HUES48 (cell line): ENCODE measurements around the gene BCAS1.
"Not testable (repeated sequence)": the region's sequence is repeated elsewhere in the genome, so short reads cannot be mapped to it uniquely, and the experiment has no call there.

Experiments
- H3K27ac ChIP-seq: one replicate; pipeline ENCODE4 v1.7.0; 2013; ENCODE audit warnings: low read depth, low read length, inconsistent platforms
- H3K27me3 ChIP-seq: 2 replicates; pipeline ENCODE4 v1.6.1; 2013; ENCODE audit warnings: mild to moderate bottlenecking, low read length; ENCODE audit not compliant: control insufficient read depth, insufficient read depth
- H3K36me3 ChIP-seq: 2 replicates; pipeline ENCODE4 v1.6.1; 2013; ENCODE audit warnings: low read length; ENCODE audit not compliant: control insufficient read depth, insufficient read depth
- H3K4me1 ChIP-seq: 2 replicates; pipeline ENCODE4 v1.6.1; 2013; ENCODE audit warnings: mild to moderate bottlenecking, low read length; ENCODE audit not compliant: control insufficient read depth, insufficient read depth
- H3K4me3 ChIP-seq: 2 replicates; pipeline ENCODE4 v1.5.1; 2013; ENCODE audit warnings: mild to moderate bottlenecking, low read depth, low read length
- H3K9ac ChIP-seq: 2 replicates; pipeline ENCODE4 v1.6.1; 2013; ENCODE audit warnings: mild to moderate bottlenecking, low read depth, low read length, moderate library complexity
- H3K9me3 ChIP-seq: 2 replicates; pipeline ENCODE4 v1.6.1; 2013; ENCODE audit warnings: low read length; ENCODE audit not compliant: control insufficient read depth, insufficient read depth

The BCAS1 gene

GRCh38 chr20:54017846-54018245, 52.5 kb downstream of the BCAS1 start:
- H3K4me1 ChIP-seq: no peaks in the 10 kb centered on the region
- no peak overlapping the region for H3K27ac ChIP-seq
- no peaks in the 10 kb centered on the region for H3K36me3 ChIP-seq
- no peak overlapping the region for H3K4me3 ChIP-seq
- no peaks in the 10 kb centered on the region for H3K9me3 ChIP-seq
- H3K9ac ChIP-seq: no peak overlapping the region
- H3K27me3 ChIP-seq: no peaks in the 10 kb centered on the region

DNA sequence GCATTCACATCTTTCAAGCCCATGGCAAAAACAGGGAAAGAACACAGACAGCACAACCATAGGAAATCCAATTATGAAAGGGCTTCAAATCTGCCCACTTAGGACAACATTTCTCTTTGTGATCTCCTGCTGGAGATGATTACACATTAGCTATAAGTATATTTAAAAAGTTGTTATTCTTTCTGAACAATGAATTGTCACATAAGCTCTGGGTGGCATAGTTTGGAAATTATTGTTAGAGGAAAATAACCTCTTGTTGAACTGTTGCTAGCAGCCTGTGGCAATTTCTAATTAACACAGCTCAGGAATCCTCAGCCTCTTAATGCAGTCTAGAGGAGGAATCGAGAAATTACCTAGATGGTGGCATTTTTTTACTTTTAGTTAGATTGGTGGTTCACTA, 54.9 kb downstream of the BCAS1 start:
- no peak overlapping the region for H3K9ac ChIP-seq
- H3K27ac ChIP-seq: no peak overlapping the region
- no peaks in the 10 kb centered on the region for H3K9me3 ChIP-seq
- H3K4me1 ChIP-seq: no peaks in the 10 kb centered on the region
- no peaks in the 10 kb centered on the region for H3K36me3 ChIP-seq
- H3K4me3 ChIP-seq: no peak overlapping the region
- H3K27me3 ChIP-seq: no peaks in the 10 kb centered on the region

- no peaks in the 10 kb centered on the region for H3K4me1 ChIP-seq
- no peak overlapping the region for H3K4me3 ChIP-seq
- no peak overlapping the region for H3K27ac ChIP-seq
- H3K27me3 ChIP-seq: no peaks in the 10 kb centered on the region
- no peaks in the 10 kb centered on the region for H3K9me3 ChIP-seq
- no peaks in the 10 kb centered on the region for H3K36me3 ChIP-seq
- no peak overlapping the region for H3K9ac ChIP-seq
These were observed 56.0 kb downstream of the BCAS1 start for GRCh38 chr20:54014293-54014926.

DNA sequence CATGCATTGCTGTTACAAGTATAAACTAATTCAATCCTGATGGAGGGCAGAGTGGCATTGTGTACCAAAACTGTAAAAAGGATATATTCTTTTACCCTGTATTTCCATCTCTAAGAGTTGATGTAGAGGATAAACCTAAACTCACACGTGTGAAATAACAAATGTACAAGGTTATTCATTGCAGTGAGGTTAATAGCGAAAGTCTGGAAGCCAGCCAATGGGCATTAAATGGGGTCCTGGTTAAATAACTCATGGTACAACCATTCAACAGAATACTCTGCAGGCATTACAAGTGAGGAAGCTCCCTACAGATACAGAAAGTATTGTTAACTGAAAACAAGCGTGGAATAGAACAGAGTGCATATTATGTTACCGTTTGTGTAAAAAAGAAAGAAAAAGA, 56.9 kb downstream of the BCAS1 start:
- H3K4me1 ChIP-seq: no peaks in the 10 kb centered on the region
- no peak overlapping the region for H3K27ac ChIP-seq
- no peaks in the 10 kb centered on the region for H3K36me3 ChIP-seq
- H3K4me3 ChIP-seq: no peak overlapping the region
- H3K9me3 ChIP-seq: no peaks in the 10 kb centered on the region
- H3K9ac ChIP-seq: no peak overlapping the region
- no peaks in the 10 kb centered on the region for H3K27me3 ChIP-seq

DNA sequence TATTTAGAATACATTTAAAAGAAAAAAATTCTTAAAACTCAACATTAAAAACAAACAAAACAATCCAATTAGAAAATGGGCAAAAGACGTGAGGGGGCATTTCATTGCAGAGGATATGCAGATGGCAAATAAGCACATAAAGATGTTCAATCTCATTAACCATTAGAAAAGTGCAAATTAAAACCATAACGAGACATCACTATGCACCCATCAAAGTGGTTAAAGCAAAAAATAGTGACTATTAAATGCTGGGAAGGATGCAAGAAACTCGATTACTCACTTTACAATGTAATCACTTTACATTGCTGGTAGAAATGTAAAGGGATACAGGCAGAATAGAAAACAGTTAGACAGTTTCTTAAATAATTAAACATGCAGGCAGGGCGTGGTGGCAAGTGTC, 59.0 kb downstream of the BCAS1 start:
- H3K9me3 ChIP-seq: no peaks in the 10 kb centered on the region
- no peaks in the 10 kb centered on the region for H3K36me3 ChIP-seq
- H3K9ac ChIP-seq: no peak overlapping the region
- H3K4me3 ChIP-seq: no peak overlapping the region
- H3K27ac ChIP-seq: no peak overlapping the region
- H3K27me3 ChIP-seq: no peaks in the 10 kb centered on the region
- H3K4me1 ChIP-seq: no peaks in the 10 kb centered on the region

DNA sequence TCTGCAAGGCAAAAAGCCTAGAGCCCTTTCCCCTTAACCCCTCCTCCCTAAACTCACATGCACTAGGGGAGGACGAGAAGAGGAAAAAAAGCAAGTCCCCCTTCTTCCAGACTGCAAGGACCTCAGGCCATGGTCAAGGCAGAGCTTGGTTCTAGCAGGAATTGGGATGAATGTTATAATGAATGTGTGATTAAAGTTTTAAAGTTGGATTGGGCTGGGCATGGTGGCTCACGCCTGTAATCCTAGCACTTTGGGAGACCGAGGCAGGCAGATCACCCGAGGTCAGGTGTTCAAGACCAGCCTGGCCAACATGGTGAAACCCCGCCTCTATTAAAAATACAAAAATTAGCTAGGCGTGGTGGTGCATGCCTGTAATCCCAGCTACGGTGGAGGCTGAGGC, 64.2 kb downstream of the BCAS1 start:
- H3K4me1 ChIP-seq, H3K36me3 ChIP-seq, H3K27me3 ChIP-seq, H3K9ac ChIP-seq, H3K27ac ChIP-seq, H3K9me3 ChIP-seq, H3K4me3 ChIP-seq: not testable (repeated sequence)

DNA sequence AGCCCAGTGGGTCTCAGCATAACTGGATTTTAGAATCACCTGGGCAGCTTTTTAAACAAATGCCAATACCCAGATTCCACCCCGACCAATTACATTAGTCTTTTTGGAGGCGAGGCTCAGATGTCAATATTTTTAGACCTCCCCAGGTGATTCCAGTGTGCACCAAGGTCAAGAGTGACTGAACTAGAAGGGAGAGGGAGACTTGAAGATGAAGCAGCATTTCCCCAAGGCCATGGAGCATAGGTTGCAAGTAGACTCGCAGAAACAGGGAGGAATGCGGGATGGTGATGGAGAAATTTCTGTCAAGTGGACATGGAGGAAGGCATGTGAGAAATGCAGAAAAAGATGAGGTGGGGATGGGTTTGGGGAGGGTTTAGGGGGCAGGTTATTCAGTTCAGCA, 64.9 kb downstream of the BCAS1 start:
- Histone ChIP-seq H3K9ac (no peak overlapping the region), H3K36me3 (no peaks in the 10 kb centered on the region), H3K4me1 (no peaks in the 10 kb centered on the region), H3K4me3 (no peak overlapping the region), H3K27me3 (no peaks in the 10 kb centered on the region), H3K27ac (no peak overlapping the region), H3K9me3 (no peaks in the 10 kb centered on the region)

DNA sequence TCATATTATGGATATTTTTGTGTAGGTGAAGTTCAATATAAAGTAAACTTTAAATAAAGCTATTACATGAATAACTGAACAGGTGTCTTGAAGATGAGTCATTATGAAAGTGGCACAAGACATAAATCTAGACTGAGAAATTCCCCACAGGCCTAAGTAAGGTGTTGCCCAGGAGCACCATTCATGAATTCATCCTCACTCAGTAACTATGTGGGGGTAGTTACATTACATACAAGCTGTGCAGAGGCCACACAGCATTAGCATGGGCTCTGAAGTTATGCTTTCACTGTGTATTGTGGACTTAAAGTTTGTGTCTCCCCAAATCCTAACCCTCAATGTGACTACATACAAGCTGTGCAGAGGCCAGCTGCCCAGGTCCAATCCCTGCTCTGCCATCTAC, 65.9 kb downstream of the BCAS1 start:
- no peak overlapping the region for H3K27ac ChIP-seq
- H3K36me3 ChIP-seq: no peaks in the 10 kb centered on the region
- H3K9me3 ChIP-seq: no peaks in the 10 kb centered on the region
- no peak overlapping the region for H3K4me3 ChIP-seq
- H3K27me3 ChIP-seq: no peaks in the 10 kb centered on the region
- no peak overlapping the region for H3K9ac ChIP-seq
- no peaks in the 10 kb centered on the region for H3K4me1 ChIP-seq

DNA sequence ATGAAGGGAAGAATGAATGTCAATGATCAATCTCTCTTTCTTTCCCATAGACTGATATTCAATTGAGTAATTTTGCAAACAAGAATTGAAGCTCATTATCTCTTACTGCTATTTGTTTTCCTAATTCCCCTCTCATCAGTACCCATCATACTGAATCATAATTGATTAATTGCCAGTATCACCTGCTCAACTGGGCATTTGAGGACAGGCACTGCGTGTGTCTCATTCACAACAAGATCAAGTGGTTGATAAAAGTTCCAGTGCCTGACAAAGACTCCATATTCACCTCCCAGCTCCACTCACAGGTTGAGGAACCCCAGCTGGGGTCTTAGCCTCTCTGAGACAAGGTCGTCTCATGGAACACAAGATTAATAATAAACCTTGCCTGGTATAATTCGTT, 67.7 kb downstream of the BCAS1 start:
- Histone ChIP-seq H3K27me3 (no peaks in the 10 kb centered on the region), H3K4me3 (no peak overlapping the region), H3K9me3 (no peaks in the 10 kb centered on the region), H3K36me3 (no peaks in the 10 kb centered on the region), H3K27ac (no peak overlapping the region), H3K9ac (no peak overlapping the region), H3K4me1 (no peaks in the 10 kb centered on the region)

DNA sequence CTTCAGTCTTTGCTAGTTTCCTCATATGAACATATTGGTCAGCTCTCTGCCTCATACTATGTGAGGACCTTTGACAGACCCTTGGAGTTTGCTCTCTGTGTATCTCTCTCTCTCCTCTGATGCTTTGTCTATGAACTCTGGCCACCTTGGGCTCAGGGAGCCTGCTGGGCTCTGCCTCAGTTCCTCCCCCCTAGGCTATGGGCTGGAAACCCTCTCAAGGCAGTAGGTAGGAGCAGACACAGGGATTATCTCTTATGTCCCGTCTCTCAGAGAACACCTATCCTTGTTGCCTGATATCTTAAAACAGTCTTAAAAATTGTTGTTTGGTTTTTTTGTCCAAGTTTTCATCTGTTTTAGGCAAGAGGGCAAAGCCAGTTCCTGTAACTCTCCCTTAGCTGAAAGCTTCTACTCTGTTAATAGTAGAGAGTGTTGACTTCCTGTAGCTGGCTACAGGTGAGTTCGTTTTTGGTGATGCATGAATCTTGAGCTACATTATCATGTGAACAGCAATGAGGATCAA, 68.3 kb downstream of the BCAS1 start:
- Histone ChIP-seq H3K4me1 (no peaks in the 10 kb centered on the region), H3K9me3 (no peaks in the 10 kb centered on the region), H3K36me3 (no peaks in the 10 kb centered on the region), H3K27ac (no peak overlapping the region), H3K4me3 (no peak overlapping the region), H3K9ac (no peak overlapping the region), H3K27me3 (no peaks in the 10 kb centered on the region)

DNA sequence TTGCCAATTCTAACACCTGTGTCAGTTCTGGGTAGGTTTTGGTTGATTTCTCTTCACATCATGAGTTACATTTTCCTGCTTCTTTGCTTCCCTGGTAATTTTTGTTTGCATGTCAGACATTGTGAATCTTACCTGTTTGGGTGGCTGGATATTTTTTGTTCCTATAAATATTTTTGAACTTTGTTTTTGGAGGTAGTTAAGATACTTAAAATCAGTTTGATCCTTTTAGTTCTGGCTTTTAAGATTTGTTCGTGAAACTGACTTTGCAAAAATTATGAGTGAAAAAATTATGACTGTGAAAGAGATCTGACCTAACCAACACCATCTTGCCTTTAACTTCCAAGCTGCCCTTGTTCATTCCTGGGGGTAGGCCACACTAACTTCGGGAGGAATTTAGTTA, 69.5 kb downstream of the BCAS1 start:
- H3K27me3 ChIP-seq: no peaks in the 10 kb centered on the region
- H3K9me3 ChIP-seq: no peaks in the 10 kb centered on the region
- no peak overlapping the region for H3K9ac ChIP-seq
- H3K27ac ChIP-seq: no peak overlapping the region
- H3K36me3 ChIP-seq: no peaks in the 10 kb centered on the region
- H3K4me3 ChIP-seq: no peak overlapping the region
- no peaks in the 10 kb centered on the region for H3K4me1 ChIP-seq

GRCh38 chr20:54000262-54000661, 70.1 kb downstream of the BCAS1 start:
- no peak overlapping the region for H3K4me3 ChIP-seq
- no peaks in the 10 kb centered on the region for H3K36me3 ChIP-seq
- H3K9me3 ChIP-seq: no peaks in the 10 kb centered on the region
- H3K9ac ChIP-seq: no peak overlapping the region
- no peaks in the 10 kb centered on the region for H3K27me3 ChIP-seq
- no peaks in the 10 kb centered on the region for H3K4me1 ChIP-seq
- no peak overlapping the region for H3K27ac ChIP-seq
